Large intestine (tissue), 3 donors: ENCODE measurements around the gene SERGEF. TPM values are rescaled to one million over a fixed set of nuclear protein-coding genes. Genes with fewer than 3 reads are reported as not detected.
"Not testable (repeated sequence)": the region's sequence is repeated elsewhere in the genome, so short reads cannot be mapped to it uniquely, and the experiment has no call there.

Experiments
- DNase-seq, 2 donors: peaks; one replicate each; pipeline versions ENCODE4 v3.0.0 to v3.0.0-alpha.2; 2013
- H3K27ac ChIP-seq: one replicate; pipeline ENCODE4 v1.5.1; 2013; ENCODE audit warnings: low read length
- H3K27me3 ChIP-seq: 2 replicates; pipeline ENCODE4 v1.6.1; 2013; ENCODE audit warnings: low read length; ENCODE audit not compliant: control insufficient read depth, insufficient read depth
- H3K36me3 ChIP-seq: 2 replicates; pipeline ENCODE4 v1.6.1; 2013; ENCODE audit warnings: low read length; ENCODE audit not compliant: control insufficient read depth, insufficient read depth
- H3K4me1 ChIP-seq: one replicate; pipeline ENCODE4 v1.6.1; 2013; ENCODE audit warnings: low read length; ENCODE audit not compliant: control insufficient read depth, insufficient read depth
- H3K4me3 ChIP-seq: one replicate; pipeline ENCODE4 v1.5.1; 2013; ENCODE audit warnings: low read length
- H3K9me3 ChIP-seq: one replicate; pipeline ENCODE4 v1.6.1; 2013; ENCODE audit warnings: mild to moderate bottlenecking, low read depth, low read length, moderate library complexity; ENCODE audit not compliant: control insufficient read depth
- WGBS: methylation state at CpG from one replicate; pipeline ENCODE4 v1.1.5; 2013; ENCODE audit warnings: low lambda C conversion rate; ENCODE audit not compliant: insufficient coverage; 5-methylcytosine and 5-hydroxymethylcytosine counted together
- polyA plus RNA-seq: library from polyadenylated mRNA; unstranded; fragments of 120-200 nt; gene quantifications from one replicate; pipeline ENCODE4 v1.2.1, GENCODE V29; 2013

Gene SERGEF
- polyA plus RNA-seq, 1 donor = 19.7 TPM

DNA sequence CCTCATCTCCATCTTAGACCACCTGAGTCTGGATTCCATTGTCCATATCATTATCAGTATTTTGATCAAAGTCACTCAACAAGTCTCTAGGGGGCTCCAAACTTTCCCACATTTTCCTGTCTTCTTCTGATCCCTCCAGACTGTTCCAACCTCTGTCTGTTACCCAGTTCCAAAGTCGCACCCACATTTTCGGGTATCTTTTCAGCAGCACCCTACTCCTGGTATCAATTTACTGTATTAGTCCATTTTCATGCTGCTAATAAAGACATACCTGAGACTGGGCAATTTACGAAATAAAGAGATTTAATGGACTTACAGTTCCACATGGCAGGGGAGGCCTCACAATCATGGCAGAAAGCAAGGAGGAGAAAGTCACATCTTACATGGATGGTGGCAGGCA lies 144.4 kb downstream of the SERGEF start:
- no CpG with 5 or more reads among the region's 3 CpGs for WGBS

DNA sequence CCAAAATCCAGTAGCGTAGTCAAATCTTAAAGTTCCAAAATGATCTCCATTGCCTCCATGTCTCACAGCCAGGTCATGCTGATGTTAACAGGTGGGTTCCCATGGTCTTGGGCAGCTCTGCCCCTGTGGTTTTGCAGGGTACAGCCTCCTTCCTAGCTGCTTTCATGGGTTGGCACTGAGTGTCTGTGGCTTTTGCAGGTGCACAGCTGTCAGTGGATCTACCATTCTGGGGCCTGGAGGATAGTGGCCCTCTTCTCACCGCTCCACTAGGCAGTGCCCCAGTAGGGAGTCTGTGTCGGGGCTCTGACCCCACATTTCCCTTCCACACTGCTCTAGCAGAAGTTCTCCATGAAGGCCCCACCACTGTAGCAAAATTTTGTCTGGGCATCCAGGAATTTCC lies 145.5 kb downstream of the SERGEF start:
- Histone ChIP-seq H3K9me3 (peaks cover 3% of the 10 kb centered on the region), H3K4me3 (no peak overlapping the region), H3K4me1 (no peaks in the 10 kb centered on the region), H3K27me3 (no peaks in the 10 kb centered on the region), H3K36me3 (no peaks in the 10 kb centered on the region), H3K27ac (no peak overlapping the region)
- no CpG with 5 or more reads among the region's 3 CpGs for WGBS
- no peak for DNase-seq

More for the DNA sequence above, 144.4 kb downstream of the SERGEF start:
- not testable (repeated sequence) for H3K27ac ChIP-seq, DNase-seq, H3K27me3 ChIP-seq, H3K9me3 ChIP-seq, H3K36me3 ChIP-seq, H3K4me1 ChIP-seq, H3K4me3 ChIP-seq

GRCh38 chr11:17865765-17866428 lies 146.9 kb downstream of the SERGEF start:
- Histone ChIP-seq H3K4me3 (no peak overlapping the region), H3K36me3 (no peaks in the 10 kb centered on the region), H3K27ac (no peak overlapping the region), H3K9me3 (peaks cover 3% of the 10 kb centered on the region), H3K27me3 (no peaks in the 10 kb centered on the region), H3K4me1 (no peaks in the 10 kb centered on the region)
- 29% methylated on average over 1 of the region's 3 CpGs for WGBS
- peak in 1 of 2 donors; percentile 3 for DNase-seq

DNA sequence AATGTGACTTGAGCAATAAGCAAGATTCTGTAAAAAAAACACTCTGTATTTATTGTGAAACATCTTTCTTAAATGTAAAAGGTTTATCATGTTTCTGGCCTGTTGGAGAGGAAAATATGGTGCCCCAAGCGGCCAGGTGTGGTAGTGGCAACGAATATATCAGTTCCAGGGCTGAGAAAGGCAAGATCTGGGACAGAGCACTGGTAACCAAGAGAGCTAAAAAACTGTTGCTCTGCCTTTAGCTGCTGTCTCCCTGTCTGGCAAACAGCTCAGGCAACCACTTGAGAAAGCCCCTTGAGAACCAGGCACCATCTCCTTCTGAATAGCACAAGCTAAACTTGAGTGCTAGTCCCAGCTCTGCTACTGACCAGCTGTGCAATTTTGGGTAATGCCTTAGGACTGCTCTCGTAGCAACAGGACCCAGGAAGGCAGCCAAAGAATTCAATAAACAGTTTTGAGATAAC lies 148.3 kb downstream of the SERGEF start:
- WGBS = no CpG with 5 or more reads among the region's 3 CpGs
- no peak overlapping the region for H3K4me3 ChIP-seq
- DNase-seq = no peak

GRCh38 chr11:17861036-17861755 lies 151.7 kb downstream of the SERGEF start:
- no peak for DNase-seq
- peaks cover 2% of the 10 kb centered on the region for H3K36me3 ChIP-seq
- no peaks in the 10 kb centered on the region for H3K4me1 ChIP-seq
- WGBS = no CpG with 5 or more reads among the region's 5 CpGs
- no peak overlapping the region for H3K4me3 ChIP-seq
- H3K9me3 ChIP-seq = no peaks in the 10 kb centered on the region
- H3K27me3 ChIP-seq = no peaks in the 10 kb centered on the region
- no peak overlapping the region for H3K27ac ChIP-seq

More for the DNA sequence above, 148.3 kb downstream of the SERGEF start:
- H3K27me3 ChIP-seq = no peaks in the 10 kb centered on the region
- H3K9me3 ChIP-seq = peaks cover 3% of the 10 kb centered on the region
- no peaks in the 10 kb centered on the region for H3K4me1 ChIP-seq
- H3K36me3 ChIP-seq = no peaks in the 10 kb centered on the region
- no peak overlapping the region for H3K27ac ChIP-seq

DNA sequence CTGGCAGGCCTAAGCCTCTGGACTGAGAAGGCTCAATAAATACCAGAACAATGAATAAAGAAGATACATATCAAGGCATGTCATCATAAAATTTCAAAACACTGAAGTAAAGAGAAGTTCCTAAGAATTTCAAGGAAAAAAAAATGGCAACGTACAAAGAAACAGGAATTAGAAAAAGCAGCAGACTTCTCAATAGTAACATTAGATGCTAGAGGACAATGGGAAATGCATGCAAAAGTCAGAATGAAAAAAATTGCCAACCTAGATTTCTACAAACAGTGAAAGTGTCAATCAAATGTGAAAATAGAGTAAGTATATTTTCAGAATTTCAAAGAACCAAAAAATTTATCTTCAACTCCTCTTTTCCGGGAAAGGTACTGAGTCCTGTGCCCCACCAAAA lies 153.3 kb downstream of the SERGEF start:
- H3K4me3 ChIP-seq = no peak overlapping the region
- peaks cover 2% of the 10 kb centered on the region for H3K36me3 ChIP-seq
- 100% methylated on average over 2 of the region's 2 CpGs for WGBS
- no peaks in the 10 kb centered on the region for H3K4me1 ChIP-seq
- no peak for DNase-seq
- H3K27me3 ChIP-seq = no peaks in the 10 kb centered on the region
- no peaks in the 10 kb centered on the region for H3K9me3 ChIP-seq
- no peak overlapping the region for H3K27ac ChIP-seq

- peaks cover 2% of the 10 kb centered on the region for H3K36me3 ChIP-seq
- no peaks in the 10 kb centered on the region for H3K4me1 ChIP-seq
- H3K27ac ChIP-seq = no peak overlapping the region
- no peak overlapping the region for H3K4me3 ChIP-seq
- 100% methylated on average over 1 of the region's 4 CpGs for WGBS
- no peak for DNase-seq
- no peaks in the 10 kb centered on the region for H3K9me3 ChIP-seq
- no peaks in the 10 kb centered on the region for H3K27me3 ChIP-seq
These were observed 157.1 kb downstream of the SERGEF start for GRCh38 chr11:17855531-17856290.

GRCh38 chr11:17853280-17853679 lies 159.6 kb downstream of the SERGEF start:
- Histone ChIP-seq H3K9me3 (no peaks in the 10 kb centered on the region), H3K27ac (no peak overlapping the region), H3K27me3 (no peaks in the 10 kb centered on the region), H3K4me1 (no peaks in the 10 kb centered on the region), H3K36me3 (peaks cover 2% of the 10 kb centered on the region), H3K4me3 (no peak overlapping the region)
- DNase-seq = peak in 1 of 2 donors; percentile 5
- WGBS = no CpG with 5 or more reads among the region's 4 CpGs

DNA sequence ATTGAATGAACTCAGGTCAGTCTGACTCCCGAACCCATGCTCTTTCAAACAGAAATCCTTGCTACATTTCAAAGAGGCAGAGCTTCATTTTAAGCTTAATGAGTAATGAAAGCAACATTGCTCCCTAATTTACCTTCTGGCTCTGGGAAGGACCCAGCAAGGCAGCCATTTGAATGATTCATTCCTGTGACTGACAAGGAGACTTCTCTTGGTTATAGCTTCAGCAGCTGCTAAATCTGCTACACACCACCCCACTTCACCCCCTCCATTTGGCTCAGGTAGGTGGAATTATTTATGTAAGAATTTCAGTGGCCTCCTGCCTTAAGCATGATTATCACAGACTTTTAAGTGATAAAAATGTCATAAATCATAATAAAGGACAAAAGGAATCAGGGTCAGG lies 160.6 kb downstream of the SERGEF start:
- no CpG with 5 or more reads among the region's 1 CpG for WGBS
- Histone ChIP-seq H3K27ac (no peak overlapping the region), H3K27me3 (no peaks in the 10 kb centered on the region)

DNA sequence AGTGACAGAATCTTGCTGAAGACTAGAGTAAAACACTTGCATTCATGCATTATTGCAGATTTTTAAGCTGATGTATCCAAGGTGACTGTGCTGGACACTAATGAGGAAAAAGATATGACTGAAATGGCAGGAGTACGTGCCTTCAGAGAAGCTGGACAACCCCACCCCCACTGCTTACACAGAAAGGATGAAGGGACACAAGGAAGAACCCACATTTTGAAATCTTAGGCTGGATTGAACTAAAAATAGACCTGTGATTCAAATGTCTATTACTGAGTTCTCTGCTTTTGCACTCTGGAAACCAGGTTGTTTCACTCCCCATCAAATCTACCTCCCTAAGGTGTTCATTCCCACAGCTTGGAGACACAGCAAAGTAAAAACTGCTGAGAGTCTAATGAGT lies 161.2 kb downstream of the SERGEF start:
- no peaks in the 10 kb centered on the region for H3K9me3 ChIP-seq
- H3K36me3 ChIP-seq = no peaks in the 10 kb centered on the region
- no peak overlapping the region for H3K27ac ChIP-seq
- DNase-seq = no peak
- H3K4me3 ChIP-seq = no peak overlapping the region
- H3K27me3 ChIP-seq = no peaks in the 10 kb centered on the region
- no peaks in the 10 kb centered on the region for H3K4me1 ChIP-seq
- no CpG with 5 or more reads among the region's 1 CpG for WGBS

More for the DNA sequence above, 160.6 kb downstream of the SERGEF start:
- no peaks in the 10 kb centered on the region for H3K9me3 ChIP-seq
- H3K36me3 ChIP-seq = peaks cover 2% of the 10 kb centered on the region
- no peak overlapping the region for H3K4me3 ChIP-seq
- no peaks in the 10 kb centered on the region for H3K4me1 ChIP-seq
- no peak for DNase-seq
